Activated CD4-positive, CD25-positive, alpha-beta regulatory T cell treated with anti-CD3 and anti-CD28 coated beads, Interleukin-2, amount 50 U/mL, for 72 hours (primary cell): Measurements from ENCODE around the gene DDB1.

Experiments used
- DNase-seq: peaks from one replicate; pipeline ENCODE4 v3.0.0; 2021

DDB1 gene

DNA sequence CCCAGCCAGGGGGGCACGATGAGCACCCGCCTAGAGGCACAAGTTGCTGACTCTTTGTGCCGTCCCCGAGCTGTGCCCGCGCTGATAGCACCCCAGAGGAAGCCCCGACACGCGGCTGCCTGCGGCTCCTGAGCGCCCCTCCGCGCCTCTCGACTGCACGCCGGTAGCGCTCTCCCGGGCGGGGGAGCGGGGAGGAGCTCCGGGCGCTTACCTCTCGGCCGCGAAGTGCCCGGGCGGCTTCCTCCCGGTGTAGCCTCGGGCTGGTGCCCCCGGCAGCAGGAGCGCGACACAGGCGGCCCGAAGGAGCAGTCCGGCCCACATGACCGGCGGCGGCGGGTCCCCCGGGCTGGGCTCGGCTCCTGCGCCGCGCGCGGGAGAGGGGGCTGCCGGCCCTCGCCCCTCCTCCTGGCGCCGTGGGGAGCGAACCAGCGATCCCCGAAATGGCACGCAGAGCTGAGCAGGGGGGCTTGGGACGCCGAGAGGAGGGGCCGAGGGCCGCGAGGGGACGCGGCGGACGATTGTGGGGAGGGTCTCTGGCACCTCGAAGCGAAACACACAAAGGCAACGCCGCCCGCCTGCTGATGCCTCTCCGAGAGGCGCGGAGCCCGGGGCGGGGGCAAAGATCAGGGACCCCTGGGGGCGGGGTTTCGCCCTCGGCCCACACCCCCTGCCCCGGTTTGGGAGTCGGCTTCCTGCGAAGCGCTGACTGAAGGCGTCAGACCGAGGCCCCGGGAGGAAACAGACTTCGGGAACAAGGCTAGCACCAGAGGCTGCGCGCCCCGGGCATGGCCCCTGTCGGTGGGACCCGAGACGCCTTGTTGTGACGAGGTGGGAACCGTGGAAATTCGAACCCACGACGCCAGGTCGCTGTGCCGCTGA is 37.9 kb downstream of the DDB1 start, which contains the start of gene VWCE:
Gene VWCE (minus strand): TSS at position 600 of the 879 bp plus-strand sequence. CDS start 279 bp downstream, at position 321.
- peak; percentile 67 for DNase-seq

DNA sequence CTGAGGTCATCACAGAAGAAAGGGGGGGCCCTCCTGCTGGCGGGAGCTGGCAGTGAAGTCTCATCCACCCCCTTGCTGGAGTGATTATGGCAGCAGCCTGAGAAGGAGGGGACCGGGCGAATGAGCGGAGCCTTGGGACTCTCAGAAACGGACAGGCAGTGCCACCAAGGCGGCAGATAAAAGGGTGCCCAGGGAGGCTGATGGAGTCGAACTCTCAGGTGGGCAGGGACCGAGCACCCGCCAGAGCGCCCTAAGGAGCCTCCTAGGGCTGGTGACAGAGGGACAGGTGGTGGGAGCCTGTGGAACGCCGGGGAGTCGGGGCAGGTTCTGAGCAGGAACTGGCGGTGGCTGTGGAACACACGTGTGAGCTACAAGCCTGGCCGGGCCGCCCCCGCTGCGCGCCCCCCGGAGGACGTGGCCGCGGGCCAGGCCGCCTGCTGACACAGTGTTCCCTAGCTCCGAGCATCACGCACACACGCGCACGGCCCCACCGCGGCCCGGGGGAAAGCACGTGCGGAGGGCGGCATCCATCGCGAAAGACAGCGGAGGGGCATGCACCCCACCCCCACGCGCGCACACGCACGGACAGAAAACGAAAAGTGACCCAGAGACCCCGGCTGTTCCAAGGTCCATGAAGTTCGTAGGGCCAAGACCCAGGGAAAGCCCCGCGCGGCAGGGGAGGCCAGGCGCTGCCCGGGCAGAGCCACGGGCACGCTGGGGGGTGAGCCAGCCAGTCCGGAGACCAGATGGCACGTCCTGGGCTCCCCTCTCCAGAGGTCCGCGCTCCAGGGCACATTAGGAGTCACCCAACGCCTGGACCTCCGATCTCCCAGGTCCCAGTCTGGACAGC is 38.8 kb downstream of the DDB1 start:
- peak; percentile 42 for DNase-seq

DNA sequence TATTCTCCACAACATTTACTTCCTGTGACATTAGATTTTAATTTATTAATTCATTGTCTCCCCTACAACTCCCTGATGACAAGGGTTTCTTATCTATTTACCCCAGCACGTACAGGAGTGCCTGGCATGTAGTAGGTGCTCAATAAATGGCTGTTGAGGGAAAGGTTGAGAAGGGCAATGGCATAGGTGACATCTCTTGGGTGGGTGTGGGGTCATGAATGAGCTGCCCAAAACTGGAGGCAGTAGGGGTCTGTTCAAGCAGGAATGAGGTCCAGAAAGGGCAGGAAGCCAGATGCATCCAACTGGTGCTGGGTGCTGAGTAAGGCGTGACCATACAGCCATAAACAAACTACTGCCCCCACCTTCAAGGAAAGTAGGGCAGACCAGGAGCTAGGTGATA is 40.5 kb downstream of the DDB1 start:
- DNase-seq: no peak

DNA sequence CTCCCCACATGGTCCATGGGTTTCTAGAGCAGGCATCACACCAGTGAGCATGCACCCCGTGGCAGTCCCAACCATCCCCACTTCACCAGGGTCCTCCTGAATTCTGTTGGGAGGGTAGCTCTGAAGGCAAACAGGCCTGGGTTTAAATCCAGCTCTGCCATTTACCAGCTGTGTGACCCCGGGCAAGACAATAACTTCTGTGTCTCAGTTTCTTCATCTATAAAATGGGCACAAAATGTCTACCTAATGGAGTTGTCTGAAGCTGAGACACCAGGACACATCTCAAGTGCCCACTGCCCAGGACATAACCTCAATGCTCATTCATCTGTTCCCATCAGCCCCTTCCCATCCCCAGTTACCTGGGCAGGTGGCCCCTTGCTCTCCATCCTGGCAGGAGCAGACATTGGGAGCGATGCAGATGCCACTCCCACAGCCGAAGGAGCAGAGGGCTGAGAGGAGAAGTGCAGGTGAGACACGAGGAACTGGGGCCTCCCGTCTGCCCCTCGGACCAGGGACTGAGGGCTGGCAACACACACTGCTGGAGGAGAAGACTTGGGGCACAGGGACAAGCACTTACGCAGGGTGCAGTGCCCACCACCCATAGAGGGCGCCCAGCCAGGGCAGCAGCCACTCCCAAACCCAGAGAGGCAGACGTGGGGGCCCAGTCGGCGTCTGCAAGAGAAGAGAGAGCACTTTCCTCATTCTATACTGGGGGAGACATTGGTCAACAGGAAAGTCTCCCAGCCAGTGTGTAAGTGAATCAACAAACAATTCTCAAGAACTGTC is 41.8 kb downstream of the DDB1 start:
- no peak for DNase-seq

GRCh38 chr11:61287338-61287977 is 45.4 kb downstream of the DDB1 start:
- no peak for DNase-seq

- no peak for DNase-seq
Observed at GRCh38 chr11:61283613-61284012, 49.3 kb downstream of the DDB1 start.

DNA sequence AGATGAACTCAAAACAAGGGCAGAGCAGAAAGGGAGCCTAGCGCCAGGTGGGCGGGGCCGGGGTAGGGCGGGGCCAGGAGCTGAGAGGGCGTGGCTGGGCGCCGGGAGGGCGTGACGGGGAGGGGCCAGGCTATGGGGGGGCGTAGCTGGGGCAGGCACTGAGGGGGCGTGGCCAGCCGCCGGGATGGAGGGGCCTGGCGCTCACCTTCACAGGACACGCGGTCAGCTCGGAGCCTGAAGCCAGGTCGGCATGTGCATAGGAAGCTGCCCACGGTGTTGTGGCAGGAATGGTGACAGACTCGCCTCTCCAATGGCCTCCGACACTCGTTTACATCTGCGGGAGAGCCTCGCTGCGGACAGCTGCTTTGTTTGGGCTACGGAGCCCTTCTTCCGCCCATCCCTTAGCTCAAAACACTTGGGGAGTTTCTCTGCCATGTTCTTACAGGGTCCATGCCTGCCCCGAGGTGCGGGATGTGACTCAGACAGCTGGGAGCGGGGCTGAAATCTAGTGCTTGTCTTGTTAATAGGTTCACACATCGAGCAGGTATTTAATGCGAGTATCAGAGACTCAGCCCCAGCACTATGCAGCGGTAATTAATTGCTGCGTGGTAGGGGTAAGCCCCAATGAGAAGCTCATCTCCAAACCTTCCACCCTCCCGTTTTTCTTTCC is 51.2 kb downstream of the DDB1 start:
- no peak for DNase-seq

GRCh38 chr11:61280883-61281580 is 51.9 kb downstream of the DDB1 start:
- no peak for DNase-seq

GRCh38 chr11:61279934-61280659 is 52.8 kb downstream of the DDB1 start:
- no peak for DNase-seq

- no peak for DNase-seq
Observed at GRCh38 chr11:61278001-61278470, 54.9 kb downstream of the DDB1 start.

DNA sequence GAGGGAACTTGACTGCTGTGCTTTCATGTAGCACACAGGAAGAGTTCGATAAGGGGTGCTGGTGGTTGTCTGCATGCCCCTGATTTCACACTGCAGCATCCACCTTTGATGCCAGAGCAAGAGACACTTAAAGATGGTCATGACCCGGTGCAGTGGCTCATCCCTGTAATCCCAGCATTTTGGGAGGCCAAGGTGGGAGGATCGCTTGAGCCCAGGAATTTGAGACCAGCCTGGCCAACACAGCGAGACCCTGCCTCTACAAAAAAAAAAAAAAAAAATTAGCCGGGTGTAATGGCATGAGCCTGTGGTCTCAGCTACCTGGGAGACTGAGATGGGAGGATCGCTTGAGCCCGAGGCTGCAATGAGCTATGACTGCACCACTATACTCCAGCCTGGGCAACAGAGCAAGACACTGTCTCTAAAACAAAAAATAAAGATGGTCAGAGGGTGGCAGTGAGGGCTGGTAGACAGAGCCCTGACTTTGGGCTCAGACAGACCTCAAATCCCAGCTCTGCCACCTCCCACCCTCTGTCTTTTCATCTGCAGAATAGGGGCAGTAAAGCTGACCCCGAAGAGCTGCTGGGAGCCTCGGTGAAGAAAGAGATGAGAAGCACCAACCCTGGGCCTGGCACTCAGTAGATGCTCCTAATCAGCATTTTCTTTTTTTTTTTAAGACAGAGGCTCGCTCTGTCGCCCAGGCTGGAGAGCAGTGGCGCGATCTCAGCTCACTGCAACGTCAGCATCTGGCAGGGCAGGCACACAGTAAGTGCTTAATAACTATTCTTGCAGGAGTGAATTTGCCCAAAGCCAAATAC is 55.5 kb downstream of the DDB1 start:
- DNase-seq: no peak

DNA sequence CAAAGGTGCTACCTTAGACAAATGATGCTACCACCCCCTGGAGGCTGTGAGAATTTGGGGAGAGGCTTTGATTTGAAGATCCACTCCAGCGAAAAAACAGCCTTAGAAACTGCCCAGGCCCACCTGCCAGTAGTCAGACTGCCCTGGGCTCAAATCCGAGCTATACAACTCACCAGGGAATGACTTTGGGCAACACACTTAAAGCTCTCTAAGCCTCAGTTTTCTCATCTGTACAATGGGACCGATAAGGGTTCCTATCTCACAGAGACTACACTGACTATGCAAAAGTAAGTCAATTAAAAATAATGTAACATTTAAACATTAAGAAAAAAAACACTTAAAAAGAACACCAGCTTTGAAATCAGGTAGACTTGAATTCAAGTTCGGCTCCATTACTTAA is 57.7 kb downstream of the DDB1 start:
- no peak for DNase-seq

DNA sequence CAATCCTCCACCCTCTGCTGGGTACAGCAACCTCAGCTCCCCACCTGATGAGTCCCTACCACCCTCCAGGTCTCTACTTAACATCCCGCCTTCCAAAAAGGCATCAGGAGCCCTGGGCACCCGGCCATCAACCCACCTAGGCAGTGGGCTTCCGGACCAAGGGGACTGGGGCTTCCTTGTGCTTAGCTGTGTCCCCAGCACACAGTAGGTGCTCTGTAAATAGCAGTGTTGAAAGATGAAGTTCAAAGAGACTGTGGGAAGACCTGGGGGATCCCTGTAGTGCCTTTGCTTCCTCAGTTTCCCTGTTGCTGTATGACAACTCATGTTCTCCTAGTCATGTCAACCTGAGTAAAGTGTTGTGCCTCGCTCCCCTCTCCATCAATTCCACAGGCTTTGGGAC is 58.8 kb downstream of the DDB1 start:
- no peak for DNase-seq

DNA sequence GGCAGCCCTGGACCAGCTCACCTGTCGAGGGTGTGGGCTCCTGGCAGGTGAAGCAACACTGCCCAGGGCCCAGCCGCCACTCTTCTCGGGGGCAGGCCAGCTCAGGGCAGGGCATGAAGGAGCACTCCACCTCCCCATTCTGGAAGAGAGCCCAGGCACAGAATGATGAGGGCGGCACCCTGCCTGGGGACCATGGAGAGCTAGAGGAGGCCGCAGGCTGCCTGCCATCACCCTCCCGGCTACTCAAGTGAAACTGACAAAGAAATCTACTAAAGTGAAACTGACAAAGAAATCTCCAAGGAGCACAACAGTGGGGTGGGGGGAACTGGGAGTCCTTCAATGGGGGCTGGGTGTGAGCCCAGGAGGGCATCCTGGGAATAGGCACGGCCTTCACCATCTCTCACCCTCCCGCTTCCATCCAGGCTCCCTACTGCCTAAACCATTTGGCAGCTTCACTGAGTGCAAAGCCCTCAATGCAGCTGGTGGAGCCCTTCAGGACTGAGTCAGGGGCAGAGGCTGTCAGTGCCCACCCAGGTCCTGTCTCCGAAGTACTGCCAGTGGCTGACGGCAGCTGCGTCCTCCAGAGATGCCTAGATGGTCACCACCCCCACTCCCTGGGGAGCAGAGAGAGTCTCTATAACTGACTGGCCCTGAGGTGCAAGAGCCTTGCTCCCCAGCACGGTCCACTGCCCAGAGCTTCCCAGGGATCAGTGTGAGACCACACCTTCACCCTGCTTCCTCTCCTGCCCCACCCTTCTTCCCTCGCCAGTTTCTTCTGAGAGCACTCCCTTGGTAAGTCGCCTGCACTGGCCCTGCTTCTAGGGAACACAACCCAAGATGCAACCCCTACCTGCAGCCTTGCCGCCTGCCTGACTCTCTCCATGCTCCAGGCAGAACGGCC is 59.5 kb downstream of the DDB1 start:
- DNase-seq: no peak

DNA sequence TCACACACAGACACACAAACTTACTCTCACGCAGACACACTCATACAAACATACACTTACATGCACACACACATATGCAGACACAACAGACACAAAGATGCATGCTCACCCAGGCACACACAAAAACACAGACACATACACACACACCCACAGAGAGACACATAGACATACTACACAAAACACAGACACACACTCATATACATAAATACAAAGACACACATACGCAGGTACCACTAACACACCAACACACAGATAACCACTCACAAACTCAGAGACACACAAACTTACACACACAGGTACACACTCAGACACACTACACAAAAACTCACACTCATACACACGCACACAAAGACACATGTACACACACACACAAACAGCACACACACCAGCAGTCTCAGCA is 60.2 kb downstream of the DDB1 start:
- no peak for DNase-seq

DNA sequence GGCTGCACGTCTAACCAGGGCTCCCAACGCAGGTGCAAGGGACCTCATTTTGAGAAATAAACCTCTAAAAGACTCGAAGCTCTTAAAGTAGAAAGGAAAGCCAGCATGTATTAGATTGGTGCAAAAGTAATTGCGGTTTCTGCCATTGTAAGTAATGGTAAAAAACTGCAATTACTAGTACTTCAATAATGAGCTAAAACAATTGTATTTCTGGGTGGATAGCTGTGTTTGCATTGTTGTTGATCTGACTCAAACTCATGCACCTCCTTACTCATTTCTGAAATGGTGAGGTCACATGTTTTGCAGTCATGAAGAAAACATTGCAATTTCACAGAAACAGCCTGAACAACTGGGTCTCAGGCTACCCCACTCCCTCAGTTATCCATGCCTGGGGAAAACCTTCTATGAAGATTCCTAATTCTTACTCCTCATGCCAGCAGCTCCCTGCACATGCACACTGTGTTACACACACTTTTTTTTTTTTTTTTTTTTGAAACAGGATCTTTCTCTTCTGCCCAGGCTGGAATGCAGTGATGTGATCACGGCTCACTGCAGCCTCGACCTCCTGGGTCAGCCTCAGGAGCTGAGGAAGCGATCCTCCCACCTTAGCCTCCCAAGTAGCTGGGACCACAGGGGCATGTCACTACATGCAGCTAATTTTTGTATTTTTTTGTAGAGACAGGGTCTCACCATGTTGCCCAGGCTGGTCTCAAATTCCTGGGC is 62.4 kb downstream of the DDB1 start:
- DNase-seq: no peak

DNA sequence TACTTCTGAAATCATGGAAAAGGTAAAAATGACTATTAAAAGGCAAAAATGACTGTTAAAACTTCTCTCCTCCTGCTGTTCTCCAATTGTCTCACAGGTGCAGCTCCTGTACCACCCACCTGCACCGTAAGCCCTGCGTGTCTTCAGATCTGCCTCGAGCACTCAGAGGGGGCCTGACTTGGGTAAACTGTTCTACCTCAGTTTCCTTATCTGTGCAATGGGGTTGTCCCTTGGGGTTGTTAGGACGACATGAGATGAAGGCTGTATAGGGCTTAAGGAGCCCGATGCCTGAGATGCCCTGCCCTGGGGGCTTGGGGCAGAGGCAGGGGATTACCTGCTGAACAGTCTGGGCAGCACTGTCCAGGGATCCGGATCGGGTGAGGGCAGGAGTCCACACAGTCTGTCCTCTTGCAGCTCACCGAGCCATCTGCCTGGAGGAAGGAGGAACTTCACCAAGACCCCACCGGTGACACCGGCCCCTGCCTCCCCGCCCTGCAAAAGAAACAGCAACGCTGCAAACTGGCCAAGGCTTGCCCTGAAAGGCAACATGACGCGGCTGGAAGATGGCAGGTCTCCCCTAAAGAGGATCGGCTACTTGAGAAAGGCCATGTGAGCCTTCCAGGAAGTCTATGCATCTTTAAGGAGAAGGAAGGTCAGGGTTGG is 64.2 kb downstream of the DDB1 start:
- no peak for DNase-seq
